NCI-H226 (cell line): ENCODE measurements around the gene STK31.
"Not testable (repeated sequence)": the region's sequence is repeated elsewhere in the genome, so short reads cannot be mapped to it uniquely, and the experiment has no call there.

Experiments
- DNase-seq: peaks from one replicate; pipeline ENCODE4 v3.0.0-alpha.2; 2015

The STK31 gene

DNA sequence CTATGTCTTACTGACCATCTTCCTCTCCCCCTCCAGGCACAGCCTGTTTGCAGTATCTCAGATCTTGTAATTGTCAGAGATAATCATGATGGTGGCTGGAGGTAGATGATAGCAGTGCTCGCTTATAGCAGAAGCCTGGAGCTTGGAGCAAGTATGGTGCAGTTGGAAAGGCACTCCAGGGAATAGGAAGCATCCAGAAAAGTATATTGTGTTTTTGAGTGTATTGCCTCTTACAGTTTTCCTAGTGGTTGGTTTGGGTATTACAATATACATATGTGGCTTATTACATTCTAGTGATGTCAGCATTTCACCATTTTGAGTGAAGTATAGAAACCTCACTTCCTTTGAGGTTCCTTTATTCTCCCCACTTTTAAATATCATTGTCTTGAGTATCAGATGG, 101.5 kb downstream of the STK31 start:
- no peak for DNase-seq

DNA sequence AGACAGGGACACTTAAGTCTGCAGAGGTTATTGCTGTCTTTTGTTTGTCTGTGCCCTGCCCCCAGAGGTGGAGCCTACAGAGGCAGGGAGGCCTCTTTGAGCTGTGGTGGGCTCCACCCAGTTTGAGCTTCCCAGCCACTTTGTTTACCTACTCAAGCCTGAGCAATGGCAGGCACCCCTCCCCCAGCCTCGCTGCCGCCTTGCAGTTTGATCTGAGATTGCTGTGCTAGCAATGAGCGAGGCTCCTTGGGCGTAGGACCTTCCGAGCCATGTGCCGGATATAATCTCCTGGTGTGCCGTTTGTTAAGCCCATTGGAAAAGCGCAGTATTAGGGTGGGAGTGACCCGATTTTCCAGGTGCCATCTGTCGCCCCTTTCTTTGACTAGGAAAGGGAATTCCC, 118.1 kb downstream of the STK31 start:
- DNase-seq, result not testable (repeated sequence)

DNA sequence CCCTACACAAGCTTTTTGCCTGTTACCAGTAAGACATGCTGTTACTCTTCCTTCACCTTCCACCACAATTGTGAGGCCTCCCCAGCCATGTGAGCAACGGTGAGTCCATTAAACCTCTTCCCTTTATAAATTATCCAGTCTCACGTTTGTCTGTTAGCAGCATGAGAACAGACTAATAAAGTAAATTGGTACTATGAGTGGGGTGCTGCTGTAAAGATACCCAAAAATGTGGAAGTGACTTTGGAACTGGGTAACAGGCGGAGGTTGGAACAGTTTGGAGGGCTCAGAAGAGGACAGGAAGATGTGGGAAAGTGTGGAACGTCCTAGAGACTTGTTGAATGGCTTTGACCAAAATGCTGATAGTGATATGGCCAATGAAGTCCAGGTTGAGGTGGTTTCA, 122.7 kb downstream of the STK31 start:
- not testable (repeated sequence) for DNase-seq

DNA sequence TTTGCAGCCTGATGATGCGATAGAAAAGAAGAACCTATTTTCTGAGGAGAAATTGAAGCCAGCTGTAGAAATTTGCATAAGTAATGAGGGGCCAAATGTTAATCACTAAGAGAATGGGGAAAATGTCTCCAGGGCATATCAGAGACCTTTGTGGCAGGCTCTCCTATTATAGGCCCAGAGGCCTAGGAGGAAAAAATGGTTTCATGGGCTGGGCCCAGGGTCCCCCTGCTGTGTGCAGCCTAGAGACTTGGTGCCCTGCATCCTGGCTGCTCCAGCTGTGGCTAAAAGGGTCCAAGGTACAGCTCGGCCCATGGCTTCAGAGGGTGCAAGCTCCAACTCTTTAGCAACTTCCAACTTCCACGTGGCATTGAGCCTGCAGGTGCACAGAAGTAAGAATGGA, 123.4 kb downstream of the STK31 start:
- DNase-seq, result no peak

DNA sequence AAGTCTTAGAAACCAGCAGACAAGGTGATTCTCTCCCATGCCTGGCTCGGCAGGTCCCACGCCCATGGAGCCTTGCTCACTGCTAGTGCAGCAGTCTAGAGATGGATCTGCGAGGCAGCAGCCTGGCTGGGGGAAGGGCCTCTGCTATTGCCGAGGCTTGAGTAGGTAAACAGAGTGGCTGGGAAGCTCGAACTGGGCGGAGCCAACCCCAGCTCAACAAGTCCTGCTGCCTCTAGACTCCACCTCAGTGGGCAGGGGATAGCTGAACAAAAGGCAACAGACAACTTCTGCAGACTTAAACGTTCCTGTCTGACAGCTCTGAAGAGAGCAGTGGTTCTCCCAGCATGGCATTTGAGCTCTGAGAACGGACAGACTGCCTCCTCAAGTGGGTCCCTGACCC, 134.8 kb downstream of the STK31 start:
- not testable (repeated sequence) for DNase-seq

DNA sequence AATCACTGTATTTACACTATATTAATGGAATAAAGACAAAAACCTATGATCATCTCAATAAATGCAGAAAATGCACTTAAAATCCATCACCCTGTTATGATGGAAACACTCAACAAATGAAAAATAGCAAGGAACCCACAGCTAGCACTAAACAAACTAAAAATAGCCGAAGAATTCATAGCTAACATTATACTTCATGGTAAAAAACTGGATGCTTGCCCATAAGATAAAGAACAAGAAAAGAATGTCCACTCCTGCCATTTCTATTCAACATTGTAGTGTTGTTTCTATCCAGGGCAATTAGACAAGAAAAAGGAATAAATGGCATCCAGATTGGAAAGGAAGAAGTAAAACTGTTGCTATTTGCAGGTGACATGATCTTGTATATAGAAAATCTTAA, 142.1 kb downstream of the STK31 start:
- DNase-seq, result peak; percentile 25

DNA sequence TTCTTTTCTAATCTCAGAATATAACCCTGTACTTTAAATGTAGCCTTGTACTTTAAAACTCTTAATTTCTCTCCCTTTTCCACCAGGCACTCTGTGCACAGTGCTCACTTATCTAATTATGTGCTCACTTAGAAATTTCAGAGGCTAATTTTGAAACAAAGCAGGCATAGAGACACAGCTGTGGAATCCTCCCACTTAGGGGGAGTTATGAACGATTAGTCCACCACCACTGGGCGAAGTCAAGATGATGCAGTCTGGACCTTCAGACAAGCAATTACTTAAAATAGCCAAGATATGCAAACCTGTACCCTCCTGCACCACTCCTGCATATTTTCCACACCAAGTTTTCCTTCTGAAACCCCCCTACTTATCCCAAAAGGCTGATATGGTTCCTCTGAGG, 143.0 kb downstream of the STK31 start:
- peak; percentile 22 for DNase-seq

DNA sequence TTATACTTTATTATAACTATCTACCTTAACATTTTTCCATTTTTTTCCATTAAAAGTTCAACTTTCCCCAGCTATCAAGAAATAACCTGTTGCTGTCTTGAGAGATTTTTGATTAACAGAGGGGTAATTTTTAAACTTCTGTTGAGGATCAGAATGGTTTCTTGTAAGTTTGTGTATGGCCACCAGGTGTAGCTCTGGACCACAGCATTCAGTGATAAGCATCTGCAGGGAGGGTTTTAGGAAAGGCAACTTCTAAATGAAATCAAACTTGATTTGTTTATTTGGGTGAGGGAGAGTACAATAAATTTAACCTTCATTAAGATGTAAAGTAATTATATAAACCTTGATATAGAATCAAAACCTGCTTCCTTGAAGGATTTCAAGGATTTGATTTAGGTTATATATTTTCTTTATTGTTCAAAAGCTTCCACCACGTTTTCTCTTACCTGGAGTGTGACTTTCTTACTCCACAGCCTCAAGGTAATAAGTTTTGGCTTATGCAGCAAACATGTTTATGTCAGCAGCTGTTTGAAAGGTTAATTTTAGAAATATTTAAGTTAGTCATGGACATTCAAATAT, 153.3 kb downstream of the STK31 start:
- DNase-seq, result peak; percentile 50

DNA sequence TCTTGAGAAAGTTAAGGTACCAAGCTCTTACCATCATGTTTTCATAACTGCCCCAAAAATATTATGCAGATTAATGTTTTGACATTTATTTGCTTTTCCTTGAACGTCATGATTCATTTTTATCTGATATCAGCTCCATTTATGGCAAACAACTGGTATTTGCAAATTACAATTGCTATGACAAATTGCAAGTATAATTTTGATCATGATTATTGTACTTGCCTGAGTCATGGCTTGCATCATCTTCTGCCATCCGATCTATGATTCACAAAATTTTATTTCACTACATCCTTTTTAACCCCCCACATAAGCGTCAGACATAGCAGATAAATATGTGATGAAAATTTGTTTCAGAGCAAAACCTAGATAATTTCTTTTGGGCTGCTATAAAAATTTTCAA, 155.0 kb downstream of the STK31 start:
- peak; percentile 82 for DNase-seq

DNA sequence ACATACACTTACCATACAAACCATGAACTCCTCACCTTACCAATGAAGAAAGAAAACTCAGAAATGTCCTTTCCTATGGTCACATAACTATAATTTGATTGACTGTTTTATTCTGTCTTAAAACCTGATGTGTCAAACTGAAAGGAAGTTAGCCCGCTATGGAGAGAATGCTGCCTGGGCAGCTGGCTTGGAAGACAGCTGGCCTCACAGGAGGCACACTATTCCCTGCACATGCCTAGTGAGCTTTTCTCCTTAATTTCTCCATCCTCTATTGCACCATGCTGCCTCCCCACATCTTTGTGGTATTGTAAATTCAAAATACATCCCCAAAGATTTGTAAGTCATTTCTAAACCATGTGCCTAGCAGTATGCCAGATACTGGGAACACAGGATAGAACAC, 163.3 kb downstream of the STK31 start:
- DNase-seq, result no peak

DNA sequence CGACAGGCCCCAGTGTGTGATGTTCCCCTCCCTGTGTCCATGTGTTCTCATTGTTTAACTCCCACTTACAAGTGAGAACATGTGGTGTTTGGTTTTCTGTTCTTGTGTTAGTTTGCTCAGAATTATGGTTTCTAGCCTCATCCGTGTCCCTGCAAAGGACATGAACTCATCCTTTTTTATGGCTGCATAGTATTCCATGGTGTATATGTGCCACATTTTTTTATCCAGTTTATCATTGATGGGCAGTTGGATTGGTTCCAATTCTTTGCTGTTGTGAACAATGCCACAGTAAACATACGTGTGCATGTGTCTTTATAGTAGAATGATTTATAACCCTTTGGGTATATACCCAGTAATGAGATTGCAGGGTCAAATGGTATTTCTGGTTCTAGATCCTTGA, 166.5 kb downstream of the STK31 start:
- not testable (repeated sequence) for DNase-seq
